Measurements from ENCODE around the gene PUS10.

The PUS10 gene

DNA sequence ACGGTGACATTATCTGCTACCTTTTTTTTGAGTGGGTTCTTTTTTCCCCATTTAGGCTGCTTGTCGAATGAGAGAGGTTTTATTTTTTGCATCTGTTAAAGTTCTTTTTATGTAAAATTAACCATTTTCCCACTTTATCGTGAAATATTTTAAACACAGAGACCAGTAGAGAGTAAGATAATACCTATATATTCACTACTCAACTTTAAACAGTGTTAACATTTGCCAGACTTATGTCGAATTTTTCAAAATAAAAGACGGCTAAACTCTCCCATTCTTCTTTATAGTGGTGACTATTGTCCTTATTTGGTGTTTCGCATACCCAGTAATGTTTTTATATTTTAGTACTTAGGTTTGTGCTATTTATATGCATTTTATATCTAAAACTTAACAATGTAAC is 743 bp upstream of the PUS10 start:
- peak overlapping the region; percentile 83 for H3K4me3 ChIP-seq (ENCODE audit: control insufficient read depth, low read depth, low read length)
- no peak for DNase-seq (ENCODE audit: low read depth)
- TF ChIP-seq, protein P1, sequence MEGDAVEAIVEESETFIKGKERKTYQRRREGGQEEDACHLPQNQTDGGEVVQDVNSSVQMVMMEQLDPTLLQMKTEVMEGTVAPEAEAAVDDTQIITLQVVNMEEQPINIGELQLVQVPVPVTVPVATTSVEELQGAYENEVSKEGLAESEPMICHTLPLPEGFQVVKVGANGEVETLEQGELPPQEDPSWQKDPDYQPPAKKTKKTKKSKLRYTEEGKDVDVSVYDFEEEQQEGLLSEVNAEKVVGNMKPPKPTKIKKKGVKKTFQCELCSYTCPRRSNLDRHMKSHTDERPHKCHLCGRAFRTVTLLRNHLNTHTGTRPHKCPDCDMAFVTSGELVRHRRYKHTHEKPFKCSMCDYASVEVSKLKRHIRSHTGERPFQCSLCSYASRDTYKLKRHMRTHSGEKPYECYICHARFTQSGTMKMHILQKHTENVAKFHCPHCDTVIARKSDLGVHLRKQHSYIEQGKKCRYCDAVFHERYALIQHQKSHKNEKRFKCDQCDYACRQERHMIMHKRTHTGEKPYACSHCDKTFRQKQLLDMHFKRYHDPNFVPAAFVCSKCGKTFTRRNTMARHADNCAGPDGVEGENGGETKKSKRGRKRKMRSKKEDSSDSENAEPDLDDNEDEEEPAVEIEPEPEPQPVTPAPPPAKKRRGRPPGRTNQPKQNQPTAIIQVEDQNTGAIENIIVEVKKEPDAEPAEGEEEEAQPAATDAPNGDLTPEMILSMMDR (conservative IDR thresholded peaks at IDR 0.05; ENCODE audit: control insufficient read depth, insufficient read depth, low read depth, low read length), result no peak

DNA sequence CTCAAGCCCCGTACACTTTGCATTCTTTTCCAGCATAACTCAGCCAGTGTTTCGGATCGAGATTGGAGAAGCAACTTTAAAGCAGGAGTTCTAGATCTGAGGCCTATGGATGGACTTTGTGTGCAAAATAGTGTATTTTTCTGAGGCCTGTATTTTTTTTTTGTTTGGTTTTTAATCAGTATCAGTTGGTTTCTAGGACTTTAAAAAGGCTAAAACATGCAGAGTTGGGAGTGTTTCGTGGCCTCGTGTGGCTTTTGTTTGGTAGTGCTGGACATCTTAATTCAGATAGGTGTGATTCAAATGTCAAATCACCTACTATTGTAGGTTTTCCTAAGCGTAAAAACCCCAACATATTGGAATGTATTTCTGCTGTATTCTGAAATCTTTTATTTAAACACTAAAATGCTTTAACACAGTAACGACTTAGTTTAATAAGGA is 282 bp upstream of the PUS10 start:
- H3K4me3 ChIP-seq (ENCODE audit: control insufficient read depth, low read depth, low read length), result peak overlapping the region; percentile 83
- TF ChIP-seq, protein P1 (conservative IDR thresholded peaks at IDR 0.05; ENCODE audit: control insufficient read depth, insufficient read depth, low read depth, low read length), result no peak
- peak; percentile 45 for DNase-seq (ENCODE audit: low read depth)

DNA sequence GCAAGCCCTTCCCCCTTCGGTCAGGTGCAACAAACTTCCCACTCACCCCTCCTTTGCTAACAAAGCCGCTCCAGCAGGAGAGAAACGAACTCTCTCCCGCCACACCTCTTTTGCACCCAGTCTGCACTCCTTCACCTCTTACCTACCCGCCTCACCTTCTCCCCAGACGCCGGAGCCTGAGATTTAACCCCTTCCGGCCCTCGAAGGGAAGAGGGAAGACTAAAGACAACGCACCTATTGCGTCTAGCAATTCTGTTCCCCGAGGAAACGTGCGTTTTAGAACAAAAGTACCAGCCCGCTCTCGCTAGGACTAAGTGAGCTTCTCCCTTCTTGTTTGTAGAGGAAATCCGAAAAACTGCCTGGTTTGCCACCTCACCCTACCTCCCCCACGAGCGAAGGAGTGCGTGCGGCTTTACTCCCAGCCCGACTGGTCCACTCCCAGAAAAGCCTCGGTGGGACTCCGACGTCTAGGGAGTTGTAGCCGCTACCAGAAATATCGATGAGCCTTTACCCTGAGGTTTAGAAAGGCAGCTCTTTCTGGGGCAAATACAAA is 976 bp downstream of the PUS10 start:
- TF ChIP-seq, protein P1 (conservative IDR thresholded peaks at IDR 0.05; ENCODE audit: control insufficient read depth, insufficient read depth, low read depth, low read length), result no peak
- peak overlapping the region; percentile 83 for H3K4me3 ChIP-seq (ENCODE audit: control insufficient read depth, low read depth, low read length)
- DNase-seq (ENCODE audit: low read depth), result peak; percentile 67

DNA sequence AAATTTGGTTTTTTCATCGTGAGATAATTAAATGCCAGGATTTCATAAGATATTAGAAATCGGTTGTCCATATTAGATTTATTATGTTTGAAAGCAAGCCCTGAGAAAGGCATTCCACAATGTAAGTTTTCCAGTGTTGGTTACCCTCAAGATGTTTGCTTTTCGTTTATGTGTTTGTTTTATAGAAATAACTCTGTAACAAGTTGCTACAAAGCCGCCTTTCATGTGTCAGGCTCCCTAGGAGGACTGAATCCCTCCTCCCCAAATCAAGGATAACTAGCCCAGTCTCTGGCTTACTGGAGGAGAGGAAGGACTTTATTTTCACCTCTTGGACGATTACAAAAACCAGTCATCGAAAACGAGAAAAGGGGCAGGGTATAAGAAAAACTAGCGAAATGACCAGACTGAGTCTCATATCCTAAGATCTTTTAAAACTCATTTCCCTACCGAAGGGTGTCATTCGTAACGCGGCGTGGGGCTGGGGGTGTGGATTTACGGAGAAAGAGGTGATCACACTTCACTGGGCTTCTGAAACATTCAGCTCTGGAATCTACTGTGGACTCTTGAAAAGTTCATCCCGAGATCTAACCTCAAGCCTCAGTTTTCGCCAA is 1.6 kb downstream of the PUS10 start:
- DNase-seq (ENCODE audit: low read depth), result no peak

DNA sequence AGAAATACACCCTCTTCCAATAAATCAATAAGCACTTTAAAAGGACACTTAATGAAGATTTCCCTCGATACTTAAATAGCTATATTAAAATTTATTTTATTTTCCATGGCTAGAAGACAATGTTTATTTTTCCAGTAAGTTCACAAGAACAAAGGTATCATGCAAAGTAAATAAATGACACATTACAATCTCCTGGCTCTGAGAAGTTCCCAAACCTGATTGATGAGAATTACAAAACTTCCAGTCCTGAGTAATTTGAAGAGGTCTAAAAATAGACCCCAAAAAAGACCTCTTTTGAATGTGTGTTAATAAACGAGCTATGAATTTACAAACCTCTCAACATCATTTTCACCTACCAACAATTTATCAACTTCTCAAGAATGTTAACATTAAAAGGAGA is 2.1 kb downstream of the PUS10 start:
- TF ChIP-seq, protein P1 (conservative IDR thresholded peaks at IDR 0.05; ENCODE audit: control insufficient read depth, insufficient read depth, low read depth, low read length), result no peak
- peak overlapping the region; percentile 83 for H3K4me3 ChIP-seq (ENCODE audit: control insufficient read depth, low read depth, low read length)
- DNase-seq (ENCODE audit: low read depth), result no peak

More for the DNA sequence above, 1.6 kb downstream of the PUS10 start:
- H3K4me3 ChIP-seq (ENCODE audit: control insufficient read depth, low read depth, low read length), result peak overlapping the region; percentile 83
- TF ChIP-seq, protein P1 (conservative IDR thresholded peaks at IDR 0.05; ENCODE audit: control insufficient read depth, insufficient read depth, low read depth, low read length), result no peak

DNA sequence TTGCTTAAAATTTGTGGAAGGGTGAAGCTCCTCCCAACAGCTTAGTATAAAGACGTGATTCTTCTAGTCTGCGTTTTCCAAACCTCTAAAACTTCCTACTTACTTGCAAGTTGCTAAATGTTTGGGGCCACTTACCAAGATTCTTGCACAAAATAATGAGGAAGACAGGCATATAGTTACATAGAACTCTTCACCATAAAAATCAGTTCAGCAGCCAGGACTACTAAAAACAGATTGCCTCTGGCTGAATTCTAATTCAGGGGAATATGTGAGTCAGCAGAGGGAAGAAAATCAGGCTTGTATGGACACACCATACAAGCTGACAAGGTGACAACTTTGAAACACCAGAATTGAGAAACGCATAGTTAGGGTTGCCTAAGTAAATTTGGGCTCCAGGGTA is 3.3 kb downstream of the PUS10 start:
- H3K4me3 ChIP-seq (ENCODE audit: control insufficient read depth, low read depth, low read length), result no peak overlapping the region
- TF ChIP-seq, protein P1 (conservative IDR thresholded peaks at IDR 0.05; ENCODE audit: control insufficient read depth, insufficient read depth, low read depth, low read length), result no peak
- no peak for DNase-seq (ENCODE audit: low read depth)
